Sigmoid colon (tissue), 4 donors: ENCODE results near the gene NTN3.

Experiments used
- POLR2A ChIP-seq, 2 donors: fragments of 450-650 bp; IDR thresholded peaks; one replicate each; pipeline ENCODE4 v1.6.1; 2016; ENCODE audit warnings: antibody characterized with exemption in 2 of 2, mild to moderate bottlenecking in 2 of 2, moderate library complexity in 2 of 2
- POLR2AphosphoS5 ChIP-seq, 4 donors: sonication (generic); formaldehyde crosslinking; IDR thresholded peaks; one replicate each; pipeline ENCODE4 v1.6.1; 2017; ENCODE audit warnings: antibody characterized with exemption in 4 of 4

DNA sequence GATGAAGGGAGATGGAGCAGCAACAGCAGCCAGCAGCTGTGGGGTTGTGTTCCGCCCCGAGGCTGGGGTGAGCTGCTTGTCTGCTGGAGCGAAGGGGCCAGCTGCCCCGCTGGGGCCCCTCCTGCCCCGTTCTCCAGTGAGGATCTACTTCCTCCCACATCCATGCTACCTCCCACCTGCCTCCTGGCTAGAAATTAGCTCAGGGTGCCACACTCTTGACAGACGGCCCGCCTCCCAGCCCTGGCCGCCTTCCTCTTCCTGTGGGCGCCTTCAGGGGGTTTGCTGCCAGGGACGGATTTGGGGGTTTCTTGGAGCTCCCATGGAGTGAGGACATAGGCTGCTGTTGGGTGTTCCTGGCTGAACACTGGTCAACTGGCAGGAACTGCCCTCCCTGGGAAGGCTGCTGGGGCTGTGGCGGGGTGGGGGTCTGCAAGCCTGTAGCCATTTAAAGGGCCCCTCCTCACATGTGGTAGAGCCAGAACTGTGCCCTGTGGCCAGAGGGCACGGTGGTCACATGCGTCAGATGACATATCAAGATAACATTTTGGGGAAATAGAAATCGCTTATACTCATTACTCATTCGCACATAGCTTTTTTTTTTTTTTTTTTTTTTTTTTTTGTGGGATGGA lies 16.9 kb downstream of the NTN3 start:
- TF ChIP-seq POLR2A (IDR thresholded peaks at IDR 0.05) (no peak), POLR2AphosphoS5 (IDR thresholded peaks at IDR 0.05) (no peak)
